G401 (cell line): ENCODE measurements around the gene DDX23. TPM values are rescaled to one million over a fixed set of nuclear protein-coding genes. Genes with fewer than 3 reads are reported as not detected.

Source experiments
- DNase-seq: peaks from one replicate; pipeline ENCODE4 v3.0.0-alpha.2; 2015; ENCODE audit warnings: low spot score
- in situ Hi-C: cut with HindIII; loops from 2 replicates; pipeline ENCODE4 v1.10.0; 2016; ENCODE audit warnings: low sequenced_read_pairs, mixed read lengths
- total RNA-seq: library from RNA; depleted of rRNA; stranded (reverse); fragments of >200 nt; shearing (Covaris generic); gene quantifications from 2 replicates; pipeline ENCODE4 v1.2.3, GENCODE V29; 2014; rRNA removed

DDX23 gene
- total RNA-seq, 1 experiment from 2014 or later, result 87.1 TPM

DNA sequence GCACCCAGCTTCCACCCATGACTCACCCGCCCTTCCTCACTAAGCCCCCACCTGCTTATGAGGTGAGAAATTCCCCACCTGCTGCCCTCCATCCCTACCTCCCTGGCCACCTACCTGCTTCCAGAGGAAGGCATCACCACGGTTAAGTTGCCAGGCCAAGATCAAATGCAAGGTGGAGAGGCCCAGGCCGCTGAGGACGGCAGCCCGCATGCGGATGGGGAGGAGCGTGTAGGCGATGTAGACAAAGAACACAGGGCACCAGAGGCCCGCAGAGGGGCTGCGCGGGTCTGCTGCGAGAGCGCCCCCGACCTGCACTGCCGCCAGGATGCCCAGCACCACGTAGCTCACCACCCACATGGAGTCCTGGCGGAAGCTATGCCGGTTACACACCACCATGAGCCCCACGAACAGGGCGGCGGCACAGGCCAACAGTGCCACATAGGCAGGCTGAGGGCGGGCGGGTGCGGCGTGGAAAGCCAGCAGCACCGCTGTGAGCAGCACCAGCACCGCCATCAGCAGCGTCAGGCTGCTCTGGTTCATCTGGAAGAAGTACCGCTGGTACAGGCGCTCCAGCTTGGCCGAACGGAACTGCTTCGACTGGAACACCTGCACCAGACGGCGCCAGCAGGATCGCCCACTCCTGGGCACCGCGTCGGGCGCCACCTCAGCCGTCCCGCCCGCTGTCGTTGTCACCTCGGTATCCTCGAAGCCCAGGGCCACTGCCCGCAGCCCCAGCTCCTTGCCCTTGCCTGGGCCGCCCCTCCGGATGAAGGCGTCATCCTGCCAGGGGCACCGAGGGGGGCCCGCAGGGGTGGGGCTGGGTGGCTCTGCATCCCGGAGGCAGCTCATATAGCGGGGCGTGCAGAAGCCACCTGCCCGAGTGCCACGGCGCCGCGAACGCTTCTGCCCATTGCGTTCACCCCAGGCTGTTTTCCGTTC is 69.2 kb downstream of the DDX23 start:
- in situ Hi-C loops, result no loop called here
- no peak for DNase-seq

DNA sequence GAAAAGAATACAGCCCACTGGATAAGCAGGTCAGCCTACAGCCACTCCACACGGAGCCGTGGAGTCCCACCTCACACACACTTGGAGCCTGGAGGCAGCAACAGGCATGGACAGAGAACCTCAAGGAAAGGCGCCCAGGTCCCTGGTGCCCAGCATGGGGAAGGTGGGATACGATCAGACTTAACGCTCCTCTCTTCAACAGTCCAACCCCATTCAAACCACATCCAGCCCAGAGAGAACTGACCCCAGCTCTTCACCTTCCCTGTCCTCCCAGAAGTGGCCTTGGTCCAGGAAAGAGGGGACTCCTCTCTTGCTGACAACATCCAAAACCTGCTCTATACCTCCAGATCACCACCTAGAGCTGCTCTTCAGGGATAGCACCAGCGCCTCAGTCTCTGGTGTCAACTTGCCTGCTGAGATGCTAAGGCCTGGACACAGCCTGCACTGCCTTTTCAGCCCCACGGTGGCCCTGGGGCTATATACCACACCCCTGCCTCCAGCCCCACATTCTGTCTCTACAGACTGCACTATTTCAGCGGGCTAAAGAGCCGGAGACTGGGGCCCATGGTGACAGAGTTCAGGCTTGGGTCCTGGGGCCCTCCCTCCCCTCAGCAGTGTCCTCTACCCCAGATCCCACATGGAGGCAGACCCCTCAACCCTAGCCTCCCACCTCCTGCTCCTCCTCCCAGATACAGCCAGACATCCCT is 70.1 kb downstream of the DDX23 start:
- in situ Hi-C loops, result no loop called here
- no peak for DNase-seq

DNA sequence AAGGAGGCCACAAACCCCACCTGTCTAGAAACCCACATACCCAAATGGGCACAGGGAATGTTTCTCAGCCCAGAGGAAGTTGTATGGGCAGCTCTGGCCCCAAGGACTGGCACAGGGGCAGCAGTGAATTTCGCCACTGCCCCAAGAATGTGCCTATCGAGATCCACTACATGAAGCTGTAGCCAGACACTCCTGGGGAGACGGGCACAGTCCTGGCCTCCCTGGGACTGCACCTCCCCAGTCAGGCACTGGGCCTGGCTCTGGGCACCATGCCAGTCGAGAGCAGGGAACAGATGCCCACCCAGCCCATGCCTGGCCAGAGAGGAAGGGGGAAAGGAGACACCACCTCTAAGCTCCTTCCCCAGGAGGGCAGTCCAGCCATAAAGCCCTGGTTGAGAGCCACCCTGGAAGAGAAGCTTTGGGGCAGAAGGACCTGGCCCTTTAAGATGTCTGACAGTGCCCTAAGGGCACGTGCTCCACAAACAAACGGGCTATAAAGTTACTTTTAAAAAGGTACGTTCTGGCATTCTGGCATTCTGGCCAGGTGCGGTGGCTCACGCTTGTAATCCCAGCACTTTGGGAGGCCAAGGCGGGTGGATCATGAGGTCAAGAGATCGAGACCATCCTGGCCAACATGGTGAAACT is 71.5 kb downstream of the DDX23 start:
- in situ Hi-C loops, result no loop called here
- DNase-seq, result no peak

DNA sequence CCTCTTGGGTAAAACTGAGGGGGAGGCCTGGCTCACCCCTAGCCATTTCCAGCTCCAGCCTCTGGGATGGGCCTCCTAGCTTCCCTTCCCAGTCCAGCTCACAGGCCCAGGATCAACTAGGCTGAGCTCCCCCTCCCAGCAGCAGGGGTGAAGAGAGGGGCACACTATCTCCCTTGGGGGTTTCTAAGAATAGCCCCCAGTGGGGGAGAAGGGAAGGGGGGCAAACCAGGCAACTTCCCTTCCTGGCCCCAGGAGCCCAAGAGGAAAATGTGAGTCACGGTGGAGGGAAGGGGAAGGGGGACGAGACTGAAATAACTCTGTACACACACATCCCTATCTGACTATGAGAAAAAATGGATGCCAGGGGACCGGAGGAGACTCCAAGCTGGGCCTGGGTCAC is 72.1 kb downstream of the DDX23 start:
- no peak for DNase-seq
- in situ Hi-C loops, result no loop called here

Other genes starting within 250 kb of the DDX23 start
- 86.2 and 122 TPM in 2 replicates for gene KANSL2, start 169.9 kb downstream of the DDX23 start, total RNA-seq
- gene CCNT1, start 135.5 kb downstream of the DDX23 start, total RNA-seq, result 17.5 and 29.7 TPM in 2 replicates
- gene ADCY6, start 63.1 kb downstream of the DDX23 start, total RNA-seq, result 23.1 and 29.8 TPM in 2 replicates
- 2.9 and 17.2 TPM in 2 replicates for gene CACNB3, start 33.7 kb downstream of the DDX23 start, total RNA-seq
- gene RND1, start 13.7 kb upstream of the DDX23 start, total RNA-seq, result 0.88 and 1.9 TPM in 2 replicates
- gene FKBP11, start 73.3 kb upstream of the DDX23 start, total RNA-seq, result 2.0 and 2.8 TPM in 2 replicates
- 118 and 141 TPM in 2 replicates for gene ARF3, start 105.3 kb upstream of the DDX23 start, total RNA-seq
- gene WNT10B, start 119.6 kb upstream of the DDX23 start, total RNA-seq, result 3.9 and 10.1 TPM in 2 replicates
- not detected in 2 replicates for gene WNT1, start 126.2 kb upstream of the DDX23 start, total RNA-seq
- gene DDN, start 147.2 kb upstream of the DDX23 start, total RNA-seq, result 2.3 and 5.2 TPM in 2 replicates
- 63.5 and 71.2 TPM in 2 replicates for gene PRKAG1, start 166.6 kb upstream of the DDX23 start, total RNA-seq
- 13.8 and 18.6 TPM in 2 replicates for gene KMT2D, start 208.6 kb upstream of the DDX23 start, total RNA-seq
- gene RHEBL1, start 217.8 kb upstream of the DDX23 start, total RNA-seq, result 2.5 and 3.5 TPM in 2 replicates
- gene DHH, start 242.6 kb upstream of the DDX23 start, total RNA-seq, result 0.06 TPM in 1 of 2 replicates, not detected in the other